Fibroblast of skin of abdomen (primary cell): ENCODE measurements around the gene ROCK2.

Experiments
- DNase-seq: peaks from one replicate; pipeline ENCODE4 v3.0.0-alpha.2; 2013

The ROCK2 gene

GRCh38 chr2:11366326-11366741 is 21.9 kb upstream of the ROCK2 start:
- DNase-seq = no peak

GRCh38 chr2:11365096-11365879 is 20.9 kb upstream of the ROCK2 start:
- peak; percentile 12 for DNase-seq

- DNase-seq = no peak
These were observed 20.1 kb upstream of the ROCK2 start for GRCh38 chr2:11364565-11364887.

- no peak for DNase-seq
These were observed 19.6 kb upstream of the ROCK2 start for GRCh38 chr2:11363868-11364564.

- no peak for DNase-seq
These were observed 15.4 kb upstream of the ROCK2 start for GRCh38 chr2:11359865-11360264.

- DNase-seq = peak; percentile 24
These were observed 13.1 kb upstream of the ROCK2 start for GRCh38 chr2:11357428-11357972.

GRCh38 chr2:11356764-11357163 is 12.3 kb upstream of the ROCK2 start:
- DNase-seq = no peak

GRCh38 chr2:11355194-11356053 is 11.0 kb upstream of the ROCK2 start:
- no peak for DNase-seq

GRCh38 chr2:11354363-11355154 is 10.1 kb upstream of the ROCK2 start:
- no peak for DNase-seq

- no peak for DNase-seq
These were observed 8.5 kb upstream of the ROCK2 start for GRCh38 chr2:11352781-11353537.

- no peak for DNase-seq
These were observed 3.8 kb upstream of the ROCK2 start for GRCh38 chr2:11348209-11348749.

- no peak for DNase-seq
These were observed 3.0 kb upstream of the ROCK2 start for GRCh38 chr2:11347403-11347959.

GRCh38 chr2:11346023-11346482 is 1.6 kb upstream of the ROCK2 start:
- DNase-seq = no peak

- peak; percentile 79 for DNase-seq
These were observed 681 bp upstream of the ROCK2 start for GRCh38 chr2:11344956-11345677.

- peak; percentile 12 for DNase-seq
These were observed 640 bp downstream of the ROCK2 start for GRCh38 chr2:11343650-11344341.

GRCh38 chr2:11343368-11343649 is 1.1 kb downstream of the ROCK2 start:
- no peak for DNase-seq

GRCh38 chr2:11342551-11343367 is 1.7 kb downstream of the ROCK2 start:
- DNase-seq = peak; percentile 68

GRCh38 chr2:11340717-11341116 is 3.7 kb downstream of the ROCK2 start:
- no peak for DNase-seq
